HL-60 (cell line): ENCODE measurements around the gene TNFRSF1B.
"Not testable (repeated sequence)": the region's sequence is repeated elsewhere in the genome, so short reads cannot be mapped to it uniquely, and the experiment has no call there.

Experiments
- DNase-seq, 2 experiments: peaks; one replicate each; pipeline ENCODE4 v3.0.0-alpha.2; 2010 to 2020; ENCODE audit warnings: low read depth in 1 of 2, low spot score in 1 of 2
- H3K27ac ChIP-seq: fragments of 250-450 bp; sonication (Bioruptor Pico); replicated peaks from 2 replicates; pipeline ENCODE4 v1.5.1; 2020; ENCODE audit warnings: mild to moderate bottlenecking, moderate library complexity
- H3K27me3 ChIP-seq: fragments of 250-450 bp; sonication (Bioruptor Pico); 2 replicates; pipeline ENCODE4 v1.5.1; 2021; ENCODE audit warnings: mild to moderate bottlenecking, moderate library complexity; ENCODE audit not compliant: insufficient read depth, poor library complexity, severe bottlenecking
- H3K4me3 ChIP-seq: replicated peaks from 2 replicates; pipeline ENCODE4 v1.5.1; 2011; ENCODE audit warnings: mild to moderate bottlenecking, control low read depth, low read length; ENCODE audit not compliant: insufficient read depth
- CTCF ChIP-seq: IDR thresholded peaks from one replicate; pipeline ENCODE4 v1.5.1; 2011; ENCODE audit warnings: low read length, control low read depth, inconsistent platforms; ENCODE audit not compliant: insufficient read depth
- GABPA ChIP-seq: IDR thresholded peaks from 2 replicates; pipeline ENCODE4 v1.6.1; 2012; ENCODE audit warnings: low read depth
- POLR2AphosphoS5 ChIP-seq: IDR thresholded peaks from 2 replicates; pipeline ENCODE4 v1.6.1; 2012; ENCODE audit warnings: low read depth
- REST ChIP-seq: IDR thresholded peaks from 2 replicates; pipeline ENCODE4 v1.6.1; 2012; ENCODE audit warnings: low read depth; ENCODE audit not compliant: insufficient replicate concordance
- SPI1 ChIP-seq: IDR thresholded peaks from 2 replicates; pipeline ENCODE4 v1.6.1; 2012; ENCODE audit warnings: low read depth, mild to moderate bottlenecking, borderline replicate concordance

TNFRSF1B gene

DNA sequence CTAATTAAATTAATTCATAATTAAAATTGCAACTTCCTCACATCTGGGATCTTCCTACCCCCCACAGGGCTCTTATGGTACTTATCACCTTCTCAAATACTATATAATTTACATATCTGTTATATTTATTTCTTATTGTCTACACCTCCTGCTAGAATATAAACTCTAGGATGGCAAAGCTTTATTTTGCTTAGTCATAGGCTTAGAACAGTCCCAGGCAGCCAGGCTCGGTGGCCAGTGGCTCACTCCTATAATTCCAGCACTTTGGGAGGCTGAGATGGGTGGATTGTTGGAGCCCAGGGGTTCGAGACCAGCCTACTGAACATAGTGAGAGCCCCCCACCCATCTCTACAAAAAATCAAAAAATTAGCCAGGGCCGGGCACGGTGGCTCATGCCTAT lies 53.0 kb downstream of the TNFRSF1B start:
- TF ChIP-seq GABPA (no peak), CTCF (no peak), POLR2AphosphoS5 (no peak), SPI1 (no peak), REST (no peak)
- Histone ChIP-seq H3K27me3 (no peaks in the 10 kb centered on the region), H3K4me3 (no peak overlapping the region), H3K27ac (no peak overlapping the region)
- no peak for DNase-seq

GRCh38 chr1:12220890-12221289 lies 54.1 kb downstream of the TNFRSF1B start:
- no peak for DNase-seq
- Histone ChIP-seq H3K4me3 (no peak overlapping the region), H3K27ac (no peak overlapping the region), H3K27me3 (no peaks in the 10 kb centered on the region)
- TF ChIP-seq REST (no peak), CTCF (no peak), SPI1 (no peak), POLR2AphosphoS5 (no peak), GABPA (no peak)

- not testable (repeated sequence) for H3K4me3 ChIP-seq, H3K27me3 ChIP-seq, DNase-seq, H3K27ac ChIP-seq
Observed at GRCh38 chr1:12222700-12223099, 55.9 kb downstream of the TNFRSF1B start.

DNA sequence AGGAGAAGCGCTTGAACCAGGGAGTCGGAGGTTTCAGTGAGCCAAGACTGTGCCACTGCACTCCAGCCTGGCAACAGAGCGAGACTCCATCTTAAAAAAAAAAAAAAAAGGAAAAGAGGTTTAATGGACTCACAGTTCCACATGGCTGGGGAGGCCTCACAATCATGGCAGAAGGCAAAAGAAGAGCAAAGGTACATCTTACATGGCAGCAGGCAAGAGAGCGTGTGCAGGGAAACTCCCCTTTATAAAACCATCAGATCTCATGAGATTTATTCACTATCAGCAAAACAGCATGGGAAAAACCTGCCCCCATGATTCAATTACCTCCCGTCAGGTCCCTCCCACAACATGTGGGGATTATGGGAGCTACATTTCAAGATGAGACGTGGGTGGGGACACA lies 57.3 kb downstream of the TNFRSF1B start:
- not testable (repeated sequence) for H3K27me3 ChIP-seq, DNase-seq, H3K4me3 ChIP-seq, H3K27ac ChIP-seq

- Histone ChIP-seq H3K4me3 (no peak overlapping the region), H3K27me3 (no peaks in the 10 kb centered on the region), H3K27ac (no peak overlapping the region)
- no peak for DNase-seq
- TF ChIP-seq CTCF (no peak), REST (no peak), SPI1 (no peak), GABPA (no peak), POLR2AphosphoS5 (no peak)
Observed at GRCh38 chr1:12228979-12229378, 62.2 kb downstream of the TNFRSF1B start.
